ENCODE results near the gene JAG2.

JAG2 gene

DNA sequence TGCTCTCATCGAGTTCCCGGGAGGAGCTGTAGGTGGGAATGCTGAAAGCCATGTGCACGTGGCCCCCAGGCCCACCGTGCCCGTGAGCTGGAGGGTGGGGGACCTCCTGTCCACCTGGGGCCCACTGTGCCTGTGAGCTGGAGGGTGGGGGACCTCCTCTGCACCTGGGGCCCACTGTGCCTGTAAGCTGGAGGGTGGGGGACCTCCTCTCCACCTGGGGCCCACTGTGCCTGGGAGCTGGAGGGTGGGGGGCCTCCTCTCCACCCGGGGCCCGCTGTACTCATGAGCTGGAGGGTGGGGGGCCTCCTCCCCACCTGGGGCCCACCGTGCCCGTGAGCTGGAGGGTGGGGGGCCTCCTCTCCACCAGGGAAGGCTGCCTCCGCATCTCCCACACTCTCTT is 26.5 kb upstream of the JAG2 start:
- H3K4me1 ChIP-seq: peaks cover 0 to 36% (median 19%) of the 10 kb centered on the region in 4 donors
- no peak overlapping the region for H3K4me3 ChIP-seq

GRCh38 chr14:105193916-105194782 is 25.6 kb upstream of the JAG2 start:
- Histone ChIP-seq H3K9me3 (no peaks in the 10 kb centered on the region), H3K36me3 (no peaks in the 10 kb centered on the region), H3K4me3 (no peak overlapping the region), H3K27me3 (peaks cover 0 to 93% of the 10 kb centered on the region in 2 donors), H3K27ac (no peak overlapping the region), H3K4me1 (peaks cover 0 to 36% (median 19%) of the 10 kb centered on the region in 4 donors)
- DNase-seq: no peak
- TF ChIP-seq, protein P1, sequence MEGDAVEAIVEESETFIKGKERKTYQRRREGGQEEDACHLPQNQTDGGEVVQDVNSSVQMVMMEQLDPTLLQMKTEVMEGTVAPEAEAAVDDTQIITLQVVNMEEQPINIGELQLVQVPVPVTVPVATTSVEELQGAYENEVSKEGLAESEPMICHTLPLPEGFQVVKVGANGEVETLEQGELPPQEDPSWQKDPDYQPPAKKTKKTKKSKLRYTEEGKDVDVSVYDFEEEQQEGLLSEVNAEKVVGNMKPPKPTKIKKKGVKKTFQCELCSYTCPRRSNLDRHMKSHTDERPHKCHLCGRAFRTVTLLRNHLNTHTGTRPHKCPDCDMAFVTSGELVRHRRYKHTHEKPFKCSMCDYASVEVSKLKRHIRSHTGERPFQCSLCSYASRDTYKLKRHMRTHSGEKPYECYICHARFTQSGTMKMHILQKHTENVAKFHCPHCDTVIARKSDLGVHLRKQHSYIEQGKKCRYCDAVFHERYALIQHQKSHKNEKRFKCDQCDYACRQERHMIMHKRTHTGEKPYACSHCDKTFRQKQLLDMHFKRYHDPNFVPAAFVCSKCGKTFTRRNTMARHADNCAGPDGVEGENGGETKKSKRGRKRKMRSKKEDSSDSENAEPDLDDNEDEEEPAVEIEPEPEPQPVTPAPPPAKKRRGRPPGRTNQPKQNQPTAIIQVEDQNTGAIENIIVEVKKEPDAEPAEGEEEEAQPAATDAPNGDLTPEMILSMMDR (IDR thresholded peaks at IDR 0.05): no peak
- intact Hi-C loops (cut with DNase I; ENCODE audit: low total_unique reads): no loop called here

More for the DNA sequence above, 26.5 kb upstream of the JAG2 start:
- Histone ChIP-seq H3K36me3 (no peaks in the 10 kb centered on the region), H3K9me3 (no peaks in the 10 kb centered on the region), H3K27me3 (peaks cover 0 to 95% of the 10 kb centered on the region in 2 donors), H3K27ac (no peak overlapping the region)
- DNase-seq: no peak
- intact Hi-C loops (cut with DNase I; ENCODE audit: low total_unique reads): no loop called here
- TF ChIP-seq, protein P1 (IDR thresholded peaks at IDR 0.05): no peak

DNA sequence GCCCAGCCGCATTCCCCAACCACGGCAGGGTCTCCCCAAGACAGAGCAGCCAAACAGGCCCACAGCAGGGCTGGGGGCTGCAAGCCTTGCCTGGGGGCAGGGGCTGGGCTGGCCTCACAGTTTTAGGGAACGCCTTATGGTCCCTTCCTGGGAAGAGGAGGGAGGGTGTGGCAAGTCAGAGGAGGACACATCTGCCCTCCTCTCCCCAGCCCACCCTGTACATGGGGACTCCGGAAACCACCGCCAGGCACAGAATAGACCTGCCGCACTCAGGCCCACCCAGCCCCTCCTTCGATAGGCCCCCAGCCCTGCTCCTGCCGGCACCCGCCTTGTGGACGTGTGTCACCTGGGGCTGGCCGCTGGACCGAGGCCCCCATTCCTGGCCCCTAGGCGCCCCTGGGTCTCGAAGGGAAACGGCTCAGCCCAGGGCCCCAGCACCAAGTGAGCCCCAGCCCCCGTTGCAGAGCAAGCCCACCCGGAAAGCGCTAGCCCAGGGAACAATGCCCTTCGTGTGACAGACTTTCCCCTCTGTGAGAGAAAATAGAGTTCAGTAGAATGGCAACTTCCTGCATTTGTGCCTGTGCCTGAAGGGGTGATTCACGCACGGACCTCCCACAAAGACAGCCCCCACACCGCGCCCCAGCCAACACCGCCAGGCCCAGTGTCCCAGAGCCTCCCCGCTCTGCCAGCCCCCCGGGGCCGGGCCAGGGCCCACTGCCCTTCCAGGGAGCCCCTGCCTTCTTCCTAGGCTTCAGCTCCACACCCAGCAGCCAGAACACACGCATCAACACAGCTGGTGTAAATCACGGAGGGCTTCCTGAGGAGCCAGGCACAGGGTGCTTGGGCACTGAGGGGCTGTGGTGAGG is 24.5 kb upstream of the JAG2 start:
- intact Hi-C loops (cut with DNase I; ENCODE audit: low total_unique reads): no loop called here

GRCh38 chr14:105187935-105188524 is 19.5 kb upstream of the JAG2 start:
- DNase-seq: no peak
- peaks cover 0 to 9% (median 0%) of the 10 kb centered on the region in 3 donors for H3K9me3 ChIP-seq
- H3K4me1 ChIP-seq: no peaks in the 10 kb centered on the region
- H3K27ac ChIP-seq: no peak overlapping the region
- TF ChIP-seq, protein P1 (IDR thresholded peaks at IDR 0.05): no peak
- intact Hi-C loops (cut with DNase I; ENCODE audit: low total_unique reads): no loop called here
- no peaks in the 10 kb centered on the region for H3K36me3 ChIP-seq
- H3K4me3 ChIP-seq: no peak overlapping the region
- peaks cover 0 to 65% of the 10 kb centered on the region in 2 donors for H3K27me3 ChIP-seq

More for the DNA sequence above, 24.5 kb upstream of the JAG2 start:
- Histone ChIP-seq H3K36me3 (no peaks in the 10 kb centered on the region), H3K4me3 (no peak overlapping the region), H3K27ac (no peak overlapping the region), H3K4me1 (peaks cover 0 to 36% (median 19%) of the 10 kb centered on the region in 4 donors), H3K9me3 (peaks cover 0 to 5% (median 0%) of the 10 kb centered on the region in 3 donors), H3K27me3 (peaks cover 0 to 91% of the 10 kb centered on the region in 2 donors)
- no peak for DNase-seq
- TF ChIP-seq, protein P1 (IDR thresholded peaks at IDR 0.05): no peak

DNA sequence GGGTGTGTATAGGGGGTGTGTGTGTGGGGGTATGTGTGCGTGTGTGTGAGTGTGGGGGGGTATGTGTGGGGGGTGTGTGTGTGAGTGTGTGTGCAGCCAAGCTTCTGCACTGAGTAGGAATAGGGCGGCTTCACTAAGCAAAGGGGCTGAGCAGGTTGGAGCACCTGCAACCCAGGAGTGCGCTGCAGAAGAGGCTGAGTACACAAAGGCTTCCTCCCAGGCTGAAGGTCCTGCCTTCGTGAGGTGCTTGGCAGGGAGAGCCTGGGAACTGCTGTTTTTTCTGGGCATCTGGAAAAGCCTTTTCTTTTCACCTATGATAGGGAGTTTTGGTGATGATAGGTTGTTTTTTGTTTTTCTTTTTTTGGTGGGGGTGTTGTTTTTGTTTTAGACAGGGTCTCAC is 18.5 kb upstream of the JAG2 start:
- no peak overlapping the region for H3K27ac ChIP-seq
- peaks cover 0 to 9% (median 0%) of the 10 kb centered on the region in 3 donors for H3K9me3 ChIP-seq
- no peak overlapping the region for H3K4me3 ChIP-seq
- TF ChIP-seq, protein P1 (IDR thresholded peaks at IDR 0.05): no peak
- intact Hi-C loops (cut with DNase I; ENCODE audit: low total_unique reads): no loop called here
- DNase-seq: no peak
- no peaks in the 10 kb centered on the region for H3K4me1 ChIP-seq
- H3K36me3 ChIP-seq: no peaks in the 10 kb centered on the region
- H3K27me3 ChIP-seq: peaks cover 0 to 61% of the 10 kb centered on the region in 2 donors

Data from tibial artery (tissue), 4 donors.